Measurements from ENCODE around the gene NXNL2.

NXNL2 gene

DNA sequence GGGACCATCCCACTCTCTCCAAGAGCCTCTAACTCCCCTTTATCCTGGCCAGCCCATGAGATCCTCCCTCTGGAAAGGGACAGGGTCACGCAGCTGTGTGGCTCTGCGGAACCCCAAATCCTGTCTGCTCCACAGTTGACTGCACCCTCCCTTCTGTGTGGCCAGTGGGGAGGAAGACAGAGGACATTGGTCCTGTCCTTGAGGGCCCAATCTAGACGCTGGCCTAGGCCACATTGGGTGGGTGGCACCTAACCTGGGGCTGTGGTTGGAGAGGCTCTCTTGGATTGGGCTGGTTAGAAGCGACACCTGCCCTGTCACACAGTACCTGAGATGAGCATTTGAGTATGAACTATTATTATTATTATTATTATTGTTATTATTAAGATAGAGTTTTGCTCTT is 12.6 kb upstream of the NXNL2 start:
- H3K4me3 Mint-ChIP-seq, result no peak overlapping the region
- peaks cover 2% of the 10 kb centered on the region for H3K9me3 Mint-ChIP-seq
- H3K4me1 Mint-ChIP-seq, result no peaks in the 10 kb centered on the region
- no peaks in the 10 kb centered on the region for H3K36me3 Mint-ChIP-seq
- H3K27ac Mint-ChIP-seq, result no peak overlapping the region
- ATAC-seq (ENCODE audit: low read depth), result no peak
- peaks cover 5% of the 10 kb centered on the region for H3K27me3 Mint-ChIP-seq
- DNase-seq (ENCODE audit: low spot score in 2 of 2), result no peak

GRCh38 chr9:88523056-88523455 is 11.9 kb upstream of the NXNL2 start:
- Mint-ChIP-seq H3K4me3 (no peak overlapping the region), H3K4me1 (no peaks in the 10 kb centered on the region), H3K27ac (no peak overlapping the region), H3K36me3 (no peaks in the 10 kb centered on the region), H3K27me3 (peaks cover 7% of the 10 kb centered on the region), H3K9me3 (no peaks in the 10 kb centered on the region)
- no peak for ATAC-seq (ENCODE audit: low read depth)
- no peak for DNase-seq (ENCODE audit: low spot score in 2 of 2)

DNA sequence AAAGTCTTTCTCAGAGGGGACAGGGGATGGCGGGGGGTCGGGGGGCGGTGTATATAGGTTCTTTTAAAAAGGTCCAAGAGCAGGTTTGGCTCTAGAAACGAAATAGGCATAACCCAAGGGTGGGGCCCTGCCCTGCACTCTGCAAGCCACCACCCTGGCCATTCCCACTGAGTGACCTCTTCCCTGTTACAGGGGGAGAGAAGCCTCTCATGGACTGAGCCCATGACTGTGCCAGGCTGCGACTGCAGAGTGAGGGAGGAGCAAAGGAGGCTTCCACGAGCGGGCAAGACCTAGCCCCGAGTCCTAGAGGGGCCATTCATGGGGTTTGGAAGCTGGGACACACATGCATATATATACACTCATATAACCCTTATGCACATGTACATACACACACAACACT is 10.1 kb upstream of the NXNL2 start:
- H3K27me3 Mint-ChIP-seq, result peaks cover 11% of the 10 kb centered on the region
- ATAC-seq (ENCODE audit: low read depth) (no peak), DNase-seq (ENCODE audit: low spot score in 2 of 2) (no peak)
- no peaks in the 10 kb centered on the region for H3K4me1 Mint-ChIP-seq
- no peak overlapping the region for H3K4me3 Mint-ChIP-seq
- H3K9me3 Mint-ChIP-seq, result no peaks in the 10 kb centered on the region
- no peaks in the 10 kb centered on the region for H3K36me3 Mint-ChIP-seq
- no peak overlapping the region for H3K27ac Mint-ChIP-seq

DNA sequence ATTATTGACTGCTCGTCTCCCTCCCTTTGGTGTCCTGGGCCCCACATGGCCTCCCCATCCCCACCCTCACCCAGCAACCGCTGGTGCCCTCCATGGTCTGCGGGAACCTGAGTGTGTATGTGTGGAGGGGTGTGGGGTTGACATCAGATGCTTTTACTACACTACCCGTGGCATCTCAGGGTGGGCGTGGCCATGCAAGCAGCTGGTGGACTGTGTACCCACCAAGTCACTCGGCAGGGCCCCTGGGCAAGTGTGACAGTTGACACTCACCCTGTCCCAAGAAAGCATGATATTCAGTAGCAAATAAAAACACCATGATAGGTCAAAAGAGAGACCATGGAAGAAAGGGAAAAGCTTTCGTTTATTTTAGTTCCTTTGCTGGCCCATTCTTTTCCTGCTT is 7.4 kb upstream of the NXNL2 start:
- no peak overlapping the region for H3K27ac Mint-ChIP-seq
- H3K9me3 Mint-ChIP-seq, result no peaks in the 10 kb centered on the region
- peaks cover 13% of the 10 kb centered on the region for H3K27me3 Mint-ChIP-seq
- H3K4me1 Mint-ChIP-seq, result no peaks in the 10 kb centered on the region
- ATAC-seq (ENCODE audit: low read depth) (no peak), DNase-seq (ENCODE audit: low spot score in 2 of 2) (no peak)
- H3K4me3 Mint-ChIP-seq, result no peak overlapping the region
- H3K36me3 Mint-ChIP-seq, result no peaks in the 10 kb centered on the region

DNA sequence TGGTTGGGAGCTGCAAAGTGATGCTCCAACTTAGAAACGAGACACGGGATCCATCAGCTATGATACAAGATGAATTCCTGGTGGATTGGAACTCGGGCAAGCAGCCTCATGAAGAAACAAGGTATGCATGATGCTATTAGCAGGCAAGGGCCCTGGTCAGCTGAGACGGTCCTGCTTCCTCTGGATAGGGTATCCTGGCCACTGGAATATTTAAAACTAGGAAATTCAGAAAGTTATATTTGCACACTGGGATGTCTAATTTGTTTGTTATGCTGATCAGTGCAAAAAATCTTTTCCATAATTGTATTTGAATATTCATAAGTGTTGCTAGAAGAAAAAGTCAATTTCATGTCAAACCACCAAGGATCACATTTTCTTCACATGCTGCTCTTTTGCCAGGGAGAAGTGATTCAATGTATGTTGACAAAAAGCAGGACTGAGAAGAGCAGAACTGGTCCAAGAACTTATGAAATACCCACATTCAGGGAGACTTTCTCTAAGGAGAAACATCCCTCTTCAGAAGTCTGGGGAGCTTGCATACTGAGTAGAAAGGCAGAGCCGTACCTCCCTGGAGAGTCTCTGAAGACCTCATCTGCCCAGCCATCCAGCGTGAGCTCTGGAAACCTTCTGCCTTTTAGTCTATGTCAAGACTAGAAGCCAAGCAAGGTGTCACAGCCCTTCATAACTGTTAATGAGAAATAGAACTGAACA is 6.7 kb upstream of the NXNL2 start:
- DNase-seq (ENCODE audit: low spot score in 2 of 2) (no peak), ATAC-seq (ENCODE audit: low read depth) (no peak)
- Mint-ChIP-seq H3K27ac (no peak overlapping the region), H3K4me3 (no peak overlapping the region), H3K4me1 (no peaks in the 10 kb centered on the region), H3K9me3 (no peaks in the 10 kb centered on the region), H3K27me3 (peaks cover 15% of the 10 kb centered on the region), H3K36me3 (no peaks in the 10 kb centered on the region)

DNA sequence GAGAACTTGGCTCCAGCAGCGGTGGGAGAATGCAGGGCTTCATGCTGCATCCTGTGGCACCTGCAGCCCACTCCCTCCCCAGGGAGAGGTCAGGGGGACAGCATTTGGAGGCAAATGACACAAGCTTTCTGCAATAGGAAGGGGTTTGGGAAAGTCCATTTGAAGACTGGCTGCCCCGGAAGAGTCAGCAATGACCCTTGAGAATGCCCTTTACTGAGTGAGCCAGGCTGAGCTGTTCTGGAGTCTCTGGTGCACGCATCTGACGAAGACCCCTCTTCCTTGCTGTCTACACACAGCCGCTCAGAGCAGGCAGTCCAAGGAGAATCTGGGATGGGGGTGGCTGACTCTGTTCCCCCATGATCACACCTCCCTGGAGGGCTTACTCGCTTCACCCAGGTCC is 5.5 kb upstream of the NXNL2 start:
- Mint-ChIP-seq H3K4me1 (peaks cover 5% of the 10 kb centered on the region), H3K36me3 (no peaks in the 10 kb centered on the region), H3K9me3 (no peaks in the 10 kb centered on the region), H3K27ac (no peak overlapping the region), H3K27me3 (peaks cover 21% of the 10 kb centered on the region), H3K4me3 (no peak overlapping the region)
- no peak for DNase-seq (ENCODE audit: low spot score in 2 of 2)
- no peak for ATAC-seq (ENCODE audit: low read depth)

GRCh38 chr9:88530051-88530450 is 4.9 kb upstream of the NXNL2 start:
- Mint-ChIP-seq H3K4me1 (peaks cover 5% of the 10 kb centered on the region), H3K27me3 (peaks cover 22% of the 10 kb centered on the region), H3K36me3 (no peaks in the 10 kb centered on the region), H3K9me3 (no peaks in the 10 kb centered on the region), H3K27ac (no peak overlapping the region), H3K4me3 (no peak overlapping the region)
- no peak for DNase-seq (ENCODE audit: low spot score in 2 of 2)
- no peak for ATAC-seq (ENCODE audit: low read depth)

DNA sequence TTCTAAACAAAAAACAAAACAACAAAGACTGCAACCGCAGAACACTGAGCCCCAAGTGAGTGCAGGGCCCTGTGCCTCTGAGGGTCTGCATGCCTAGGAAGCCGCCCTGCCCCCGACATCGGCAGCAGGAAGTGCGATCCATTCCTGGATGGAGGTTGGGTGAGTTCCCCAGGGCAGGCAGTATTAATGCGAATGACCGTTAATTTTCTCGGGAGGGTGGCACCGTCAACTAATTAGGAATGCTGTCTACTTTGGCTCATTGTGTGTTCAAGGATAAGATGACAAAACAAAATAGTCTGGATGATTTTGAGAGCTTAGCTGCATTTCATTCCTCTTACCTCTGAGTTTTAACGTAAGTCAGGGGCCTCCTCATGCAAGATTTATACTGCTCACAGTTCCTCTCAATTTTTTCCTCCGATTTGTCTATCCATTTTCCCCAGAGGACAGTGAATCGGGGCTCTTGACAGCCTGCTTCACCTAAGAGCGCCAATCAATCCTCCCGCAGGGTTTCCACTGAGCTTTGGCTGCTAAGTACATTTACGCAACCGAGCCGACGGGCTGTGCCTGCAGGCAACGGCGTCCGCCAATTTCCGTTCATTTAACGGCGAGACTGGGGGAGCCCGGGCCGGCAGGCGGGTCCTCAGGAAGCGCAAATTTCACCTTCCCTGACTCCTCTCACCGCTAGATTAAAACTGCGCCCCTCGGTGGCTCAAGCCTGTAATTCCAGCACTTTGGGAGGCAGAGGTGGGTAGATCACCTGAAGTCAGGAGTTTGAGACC is 2.9 kb upstream of the NXNL2 start:
- DNase-seq (ENCODE audit: low spot score in 2 of 2), result no peak
- H3K27ac Mint-ChIP-seq, result no peak overlapping the region
- no peak overlapping the region for H3K4me3 Mint-ChIP-seq
- H3K36me3 Mint-ChIP-seq, result no peaks in the 10 kb centered on the region
- H3K27me3 Mint-ChIP-seq, result peaks cover 20% of the 10 kb centered on the region
- H3K4me1 Mint-ChIP-seq, result peaks cover 5% of the 10 kb centered on the region
- no peak for ATAC-seq (ENCODE audit: low read depth)
- H3K9me3 Mint-ChIP-seq, result no peaks in the 10 kb centered on the region

DNA sequence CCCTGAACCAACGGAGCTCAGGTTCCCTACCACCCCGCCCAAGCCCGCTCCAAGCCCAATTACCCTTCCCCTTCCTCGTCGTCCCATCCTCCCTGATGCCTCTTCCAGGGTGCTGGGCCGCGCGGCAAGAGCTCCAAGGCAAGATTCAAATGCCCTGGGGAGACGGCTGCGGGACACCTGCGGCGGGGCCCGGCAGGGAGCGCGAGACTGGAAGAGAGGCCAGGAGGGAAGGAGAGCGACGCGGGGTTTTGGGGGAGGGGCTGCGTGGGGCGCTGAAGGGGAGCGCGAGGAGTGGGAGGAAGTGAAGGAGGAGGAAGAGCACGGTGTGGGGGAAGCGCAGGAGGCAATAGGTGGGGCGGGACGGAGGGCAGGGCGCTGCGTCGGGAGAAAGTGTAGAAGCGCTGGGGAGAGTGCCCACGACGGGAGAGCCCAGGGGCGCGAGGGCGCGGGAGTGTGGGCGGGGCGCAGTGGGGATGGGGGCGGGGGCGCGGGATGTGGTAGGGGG is 975 bp upstream of the NXNL2 start:
- DNase-seq (ENCODE audit: low spot score in 2 of 2) (no peak), ATAC-seq (ENCODE audit: low read depth) (no peak)
- Mint-ChIP-seq H3K4me1 (peaks cover 5% of the 10 kb centered on the region), H3K4me3 (peak overlapping the region; percentile 21), H3K27ac (no peak overlapping the region), H3K9me3 (no peaks in the 10 kb centered on the region), H3K36me3 (no peaks in the 10 kb centered on the region), H3K27me3 (peaks cover 13% of the 10 kb centered on the region)

DNA sequence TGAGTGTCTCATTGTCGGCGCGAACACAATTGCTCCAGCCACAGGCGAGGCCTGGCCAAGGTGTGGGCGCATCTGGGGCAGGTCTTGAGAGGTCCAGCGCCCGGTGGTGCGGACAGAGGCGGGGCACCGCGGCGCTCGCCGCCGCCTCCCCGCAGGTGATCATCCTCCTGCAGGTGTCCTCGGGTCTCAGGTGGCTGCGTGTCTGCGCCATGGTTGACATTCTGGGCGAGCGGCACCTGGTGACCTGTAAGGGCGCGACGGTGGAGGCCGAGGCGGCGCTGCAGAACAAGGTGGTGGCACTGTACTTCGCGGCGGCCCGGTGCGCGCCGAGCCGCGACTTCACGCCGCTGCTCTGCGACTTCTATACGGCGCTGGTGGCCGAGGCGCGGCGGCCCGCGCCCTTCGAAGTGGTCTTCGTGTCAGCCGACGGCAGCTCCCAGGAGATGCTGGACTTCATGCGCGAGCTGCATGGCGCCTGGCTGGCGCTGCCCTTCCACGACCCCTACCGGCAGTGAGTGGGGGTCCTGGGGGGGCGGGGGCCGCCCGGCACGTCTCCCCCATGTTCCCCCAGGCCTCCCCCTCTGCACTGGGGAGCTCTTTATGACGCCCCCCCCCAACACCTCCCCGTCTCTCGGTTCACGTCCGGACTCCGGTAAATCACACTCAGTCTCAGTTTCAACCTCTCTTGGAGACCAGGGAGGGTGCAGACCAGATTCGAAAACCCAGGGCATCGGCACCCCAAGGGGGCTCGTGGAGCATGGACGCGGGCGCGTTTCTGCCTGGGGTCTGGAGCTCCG is 446 bp downstream of the NXNL2 start:
- H3K4me3 Mint-ChIP-seq, result no peak overlapping the region
- no peak for ATAC-seq (ENCODE audit: low read depth)
- H3K27me3 Mint-ChIP-seq, result peaks cover 15% of the 10 kb centered on the region
- H3K4me1 Mint-ChIP-seq, result peaks cover 5% of the 10 kb centered on the region
- H3K9me3 Mint-ChIP-seq, result peaks cover 2% of the 10 kb centered on the region
- no peak for DNase-seq (ENCODE audit: low spot score in 2 of 2)
- H3K36me3 Mint-ChIP-seq, result no peaks in the 10 kb centered on the region
- H3K27ac Mint-ChIP-seq, result no peak overlapping the region

GRCh38 chr9:88536023-88536324 is 996 bp downstream of the NXNL2 start:
- H3K36me3 Mint-ChIP-seq, result no peaks in the 10 kb centered on the region
- peaks cover 5% of the 10 kb centered on the region for H3K4me1 Mint-ChIP-seq
- no peak overlapping the region for H3K27ac Mint-ChIP-seq
- peaks cover 2% of the 10 kb centered on the region for H3K9me3 Mint-ChIP-seq
- peaks cover 13% of the 10 kb centered on the region for H3K27me3 Mint-ChIP-seq
- DNase-seq (ENCODE audit: low spot score in 2 of 2) (no peak), ATAC-seq (ENCODE audit: low read depth) (no peak)
- no peak overlapping the region for H3K4me3 Mint-ChIP-seq

GRCh38 chr9:88536951-88537760 is 2.2 kb downstream of the NXNL2 start:
- ATAC-seq (ENCODE audit: low read depth) (no peak), DNase-seq (ENCODE audit: low spot score in 2 of 2) (no peak)
- Mint-ChIP-seq H3K4me3 (no peak overlapping the region), H3K36me3 (no peaks in the 10 kb centered on the region), H3K27ac (no peak overlapping the region), H3K4me1 (peaks cover 5% of the 10 kb centered on the region), H3K27me3 (peaks cover 15% of the 10 kb centered on the region), H3K9me3 (peaks cover 2% of the 10 kb centered on the region)

DNA sequence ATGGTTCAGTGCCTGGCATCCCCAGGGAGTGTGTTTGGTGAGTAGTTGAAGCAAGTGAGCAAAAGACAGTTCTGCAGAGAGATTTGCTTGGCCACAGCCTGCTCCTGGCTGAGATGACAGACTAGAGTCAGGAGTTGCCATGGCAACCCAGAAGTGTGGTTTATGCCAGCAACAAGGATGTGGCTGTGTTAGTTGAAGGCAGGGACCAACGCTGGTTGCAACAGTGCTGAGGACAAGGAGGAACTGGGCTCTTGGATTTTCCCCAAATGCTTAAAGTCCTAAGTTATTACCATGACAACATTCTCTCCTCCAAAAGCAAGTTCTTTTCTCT is 2.7 kb downstream of the NXNL2 start:
- no peak overlapping the region for H3K4me3 Mint-ChIP-seq
- DNase-seq (ENCODE audit: low spot score in 2 of 2), result no peak
- ATAC-seq (ENCODE audit: low read depth), result no peak
- no peaks in the 10 kb centered on the region for H3K36me3 Mint-ChIP-seq
- no peak overlapping the region for H3K27ac Mint-ChIP-seq
- H3K9me3 Mint-ChIP-seq, result peaks cover 4% of the 10 kb centered on the region
- H3K4me1 Mint-ChIP-seq, result peaks cover 5% of the 10 kb centered on the region
- H3K27me3 Mint-ChIP-seq, result peaks cover 16% of the 10 kb centered on the region
